Left colon (tissue), 2 donors: Measurements from ENCODE around the gene GNA12. TPM values are rescaled to one million over a fixed set of nuclear protein-coding genes. Genes with fewer than 3 reads are reported as not detected.

Experiments used
- ATAC-seq: fragments of 200-7000 bp; cut with Tn5 transposase; one replicate; pipeline ENCODE4 v1.9.1; 2020; ENCODE audit warnings: mild to moderate bottlenecking, moderate library complexity
- DNase-seq, 2 donors: peaks; one replicate each; pipeline ENCODE4 v3.0.0-alpha.2; 2020
- intact Hi-C, 2 donors: fragments of 100-400 bp; cut with DNase I in 1 of 2; cut with micrococcal nuclease in 1 of 2; formaldehyde crosslinking; loops; one replicate each; pipeline versions ENCODE4 v1.11.2 to v1.14.0; 2022; cut with DNase I, micrococcal nuclease
- total RNA-seq, 2 donors: library from RNA; stranded (reverse); fragmentation: NEBNext Ultra II Directional; extraction: Animal tissue kit (Norgen Biotek cat#: 25700); gene quantifications; one replicate each; pipeline ENCODE4 v1.2.1, GENCODE V29; 2021
- donor health status: DM: no; HTN: no; CAD: no.
- donor health status: DM: yes; HTN: yes; CAD: no.

Gene GNA12
- total RNA-seq, 2 donors from 2014 or later = 21.4 to 32.9 TPM

- DNase-seq (no peak), ATAC-seq (no peak)
- intact Hi-C loops = no loop called here
Measured at GRCh38 chr7:2715341-2716231, 128.5 kb downstream of the GNA12 start.

GRCh38 chr7:2714636-2715035 lies 129.5 kb downstream of the GNA12 start:
- intact Hi-C loops = no loop called here
- ATAC-seq = no peak
- DNase-seq = no peak

- ATAC-seq = no peak
- no peak for DNase-seq
- intact Hi-C loops = no loop called here
Measured at GRCh38 chr7:2713978-2714377, 130.1 kb downstream of the GNA12 start.

GRCh38 chr7:2713370-2713769 lies 130.7 kb downstream of the GNA12 start:
- intact Hi-C loops = no loop called here
- ATAC-seq (no peak), DNase-seq (no peak)

GRCh38 chr7:2711895-2712675 lies 132.0 kb downstream of the GNA12 start:
- intact Hi-C loops = no loop called here
- ATAC-seq (no peak), DNase-seq (no peak)

GRCh38 chr7:2710901-2711551 lies 133.1 kb downstream of the GNA12 start:
- DNase-seq (no peak), ATAC-seq (no peak)
- intact Hi-C loops = no loop called here

GRCh38 chr7:2710286-2710655 lies 133.8 kb downstream of the GNA12 start:
- peak; percentile 9 for ATAC-seq
- intact Hi-C loops = no loop called here
- no peak for DNase-seq

- peak; percentile 93 for ATAC-seq
- intact Hi-C loops = no loop called here
- peak; percentile 62 to 87 for DNase-seq
Measured at GRCh38 chr7:2709553-2710285, 134.4 kb downstream of the GNA12 start.

- intact Hi-C loops = no loop called here
- DNase-seq = no peak
- ATAC-seq = no peak
Measured at GRCh38 chr7:2708547-2709310, 135.4 kb downstream of the GNA12 start.

- ATAC-seq (no peak), DNase-seq (no peak)
- intact Hi-C loops = no loop called here
Measured at GRCh38 chr7:2708041-2708440, 136.1 kb downstream of the GNA12 start.

GRCh38 chr7:2707481-2707880 lies 136.6 kb downstream of the GNA12 start:
- DNase-seq (no peak), ATAC-seq (no peak)
- intact Hi-C loops = no loop called here

- intact Hi-C loops = no loop called here
- ATAC-seq (no peak), DNase-seq (no peak)
Measured at GRCh38 chr7:2706685-2707126, 137.4 kb downstream of the GNA12 start.

GRCh38 chr7:2705371-2706096 lies 138.6 kb downstream of the GNA12 start:
- intact Hi-C loops = no loop called here
- DNase-seq (no peak), ATAC-seq (no peak)

GRCh38 chr7:2702594-2702957 lies 141.5 kb downstream of the GNA12 start:
- intact Hi-C loops = no loop called here
- ATAC-seq (no peak), DNase-seq (no peak)

- DNase-seq (no peak), ATAC-seq (no peak)
- intact Hi-C loops = no loop called here
Measured at GRCh38 chr7:2701832-2702593, 142.1 kb downstream of the GNA12 start.

GRCh38 chr7:2701424-2701823 lies 142.7 kb downstream of the GNA12 start:
- DNase-seq (no peak), ATAC-seq (no peak)
- intact Hi-C loops = no loop called here
